Spinal cord (tissue), 10 donors: ENCODE results near the gene MEIOSIN. TPM values are rescaled to one million over a fixed set of nuclear protein-coding genes. Genes with fewer than 3 reads are reported as not detected.
A peak's percentile ranks its signal among the peaks of the same experiment; 100 is the strongest.

Experiments
- DNase-seq, 6 donors: peaks; one replicate each; pipeline versions ENCODE4 v3.0.0 to v3.0.0-alpha.2; 2013 to 2015; ENCODE audit warnings: low spot score in 6 of 6, low read depth in 4 of 6
- H3K27ac ChIP-seq: one replicate; pipeline ENCODE4 v1.5.1; 2013; ENCODE audit warnings: low read depth, low read length, control low read depth
- H3K27me3 ChIP-seq: one replicate; pipeline ENCODE4 v1.6.1; 2013; ENCODE audit warnings: low read length; ENCODE audit not compliant: control insufficient read depth, insufficient read depth
- H3K36me3 ChIP-seq: one replicate; pipeline ENCODE4 v1.6.1; 2013; ENCODE audit warnings: low read length; ENCODE audit not compliant: control insufficient read depth, insufficient read depth
- H3K4me1 ChIP-seq: one replicate; pipeline ENCODE4 v1.6.1; 2013; ENCODE audit warnings: low read length; ENCODE audit not compliant: control insufficient read depth, insufficient read depth
- H3K4me3 ChIP-seq: one replicate; pipeline ENCODE4 v1.5.1; 2013; ENCODE audit warnings: low read depth, low read length, control low read depth
- H3K9me3 ChIP-seq: one replicate; pipeline ENCODE4 v1.6.1; 2013; ENCODE audit warnings: low read length; ENCODE audit not compliant: control insufficient read depth, insufficient read depth
- WGBS: methylation state at CpG from one replicate; pipeline ENCODE4 v1.1.5; 2013; ENCODE audit warnings: missing lambda C conversion rate; ENCODE audit not compliant: insufficient coverage; 5-methylcytosine and 5-hydroxymethylcytosine counted together
- polyA plus RNA-seq, 2 donors: library from polyadenylated mRNA; unstranded; fragments of 120-200 nt; gene quantifications; one replicate each; pipeline ENCODE4 v1.2.1, GENCODE V29; 2013; ENCODE audit not compliant: insufficient read length in 2 of 2
- total RNA-seq, 2 donors: library from RNA; depleted of rRNA in 1 of 2; stranded (reverse); fragments of 120-200 nt in 1 of 2; fragments of >200 nt in 1 of 2; gene quantifications; one replicate each; pipeline versions ENCODE4 v1.2.3 to v1.2.4, GENCODE V29; 2013 to 2014
- donor health status: healthy.

The MEIOSIN gene
- total and polyA plus RNA-seq, 4 donors: not detected

DNA sequence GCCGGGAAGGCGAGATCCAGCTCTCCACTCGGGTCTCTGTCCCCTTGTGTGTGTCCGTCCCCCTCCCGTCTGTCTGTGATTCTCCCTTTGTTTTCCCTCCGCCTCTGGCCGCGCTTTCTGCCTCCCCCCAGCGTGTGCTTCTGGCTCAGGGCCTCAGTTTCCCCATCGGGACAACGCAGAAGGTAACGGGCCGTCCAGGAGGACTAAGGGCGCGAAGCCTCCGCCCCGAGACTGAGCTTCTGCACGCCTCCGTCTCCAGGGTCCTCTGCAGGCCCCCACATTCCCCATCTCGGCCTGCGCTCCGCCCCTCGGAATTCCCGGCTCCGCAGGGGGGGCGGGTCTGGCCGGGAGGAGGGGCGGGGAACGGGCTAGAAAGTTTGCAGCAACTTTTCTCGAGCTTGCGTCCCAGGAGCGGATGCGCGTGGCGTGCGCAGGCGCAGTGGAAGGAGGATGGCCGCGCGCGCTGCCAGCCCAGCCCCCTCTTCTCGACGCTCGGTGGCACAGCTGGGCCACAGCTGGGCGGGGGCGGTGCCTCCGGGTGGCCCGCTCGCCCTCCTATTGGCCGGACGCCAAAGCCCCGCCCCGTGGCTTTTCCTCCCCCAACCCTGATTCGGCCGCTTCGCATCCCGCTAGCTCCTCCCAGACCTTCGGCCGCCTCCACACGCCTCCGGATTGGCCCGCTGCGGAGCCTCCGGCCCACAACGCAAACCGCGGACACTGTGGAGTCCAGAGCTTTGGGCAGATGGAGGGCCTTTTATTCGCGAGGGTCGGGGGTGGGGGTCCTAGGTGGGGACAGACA is 35.9 kb downstream of the MEIOSIN start, which contains the start of gene SIX5:
SIX5 (minus strand) TSS at position 269 of the 799 bp plus-strand sequence. CDS start 408 bp downstream, outside the sequence.
- Histone ChIP-seq H3K4me1 (peaks cover 67% of the 10 kb centered on the region), H3K4me3 (peak within 1 kb of the TSS; percentile 75), H3K9me3 (no peaks in the 10 kb centered on the region), H3K27me3 (peaks cover 27% of the 10 kb centered on the region), H3K27ac (peak within 1 kb of the TSS; percentile 99), H3K36me3 (peaks cover 52% of the 10 kb centered on the region)
- under 1% methylated on average over 69 of the region's 70 CpGs for WGBS
- DNase-seq: peak; percentile 92 to 99 (median 96)

DNA sequence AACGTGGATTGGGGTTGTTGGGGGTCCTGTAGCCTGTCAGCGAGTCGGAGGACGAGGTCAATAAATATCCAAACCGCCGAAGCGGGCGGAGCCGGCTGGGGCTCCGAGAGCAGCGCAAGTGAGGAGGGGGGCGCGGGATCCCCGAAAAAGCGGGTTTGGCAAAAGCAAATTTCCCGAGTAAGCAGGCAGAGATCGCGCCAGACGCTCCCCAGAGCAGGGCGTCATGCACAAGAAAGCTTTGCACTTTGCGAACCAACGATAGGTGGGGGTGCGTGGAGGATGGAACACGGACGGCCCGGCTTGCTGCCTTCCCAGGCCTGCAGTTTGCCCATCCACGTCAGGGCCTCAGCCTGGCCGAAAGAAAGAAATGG is 36.6 kb downstream of the MEIOSIN start:
- peaks cover 56% of the 10 kb centered on the region for H3K36me3 ChIP-seq
- no peaks in the 10 kb centered on the region for H3K9me3 ChIP-seq
- H3K4me3 ChIP-seq: peak overlapping the region; percentile 75
- WGBS: under 1% methylated on average over 28 of the region's 28 CpGs
- peaks cover 27% of the 10 kb centered on the region for H3K27me3 ChIP-seq
- DNase-seq: peak in 2 of 6 donors; percentile 73 to 74
- peaks cover 61% of the 10 kb centered on the region for H3K4me1 ChIP-seq
- H3K27ac ChIP-seq: peak overlapping the region; percentile 99

DNA sequence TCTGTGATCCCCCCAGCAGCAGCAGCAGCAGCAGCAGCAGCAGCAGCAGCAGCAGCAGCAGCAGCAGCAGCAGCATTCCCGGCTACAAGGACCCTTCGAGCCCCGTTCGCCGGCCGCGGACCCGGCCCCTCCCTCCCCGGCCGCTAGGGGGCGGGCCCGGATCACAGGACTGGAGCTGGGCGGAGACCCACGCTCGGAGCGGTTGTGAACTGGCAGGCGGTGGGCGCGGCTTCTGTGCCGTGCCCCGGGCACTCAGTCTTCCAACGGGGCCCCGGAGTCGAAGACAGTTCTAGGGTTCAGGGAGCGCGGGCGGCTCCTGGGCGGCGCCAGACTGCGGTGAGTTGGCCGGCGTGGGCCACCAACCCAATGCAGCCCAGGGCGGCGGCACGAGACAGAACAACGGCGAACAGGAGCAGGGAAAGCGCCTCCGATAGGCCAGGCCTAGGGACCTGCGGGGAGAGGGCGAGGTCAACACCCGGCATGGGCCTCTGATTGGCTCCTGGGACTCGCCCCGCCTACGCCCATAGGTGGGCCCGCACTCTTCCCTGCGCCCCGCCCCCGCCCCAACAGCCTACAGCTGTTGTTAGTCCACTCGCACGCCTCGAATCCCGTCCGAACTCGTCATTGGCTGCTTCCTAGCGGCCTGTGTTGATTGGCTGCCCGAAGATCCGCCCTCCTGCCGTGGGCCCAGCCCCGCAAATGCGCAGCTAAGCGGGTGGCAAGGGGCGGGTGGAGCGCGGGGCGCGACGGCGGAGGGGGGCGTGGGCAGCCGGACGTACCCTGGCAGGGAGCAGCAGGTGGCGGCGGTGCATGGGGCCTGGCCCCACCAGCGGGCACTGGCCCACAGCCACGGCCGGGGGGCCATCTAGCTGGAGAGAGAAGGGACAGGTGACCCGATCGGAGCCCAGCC is 37.2 kb downstream of the MEIOSIN start:
- Histone ChIP-seq H3K9me3 (no peaks in the 10 kb centered on the region), H3K27ac (peak overlapping the region; percentile 99), H3K27me3 (peaks cover 27% of the 10 kb centered on the region), H3K4me1 (peaks cover 54% of the 10 kb centered on the region), H3K36me3 (peaks cover 56% of the 10 kb centered on the region), H3K4me3 (peak overlapping the region; percentile 75)
- 2% methylated on average over 79 of the region's 79 CpGs for WGBS
- peak; percentile 77 to 98 (median 88) for DNase-seq

DNA sequence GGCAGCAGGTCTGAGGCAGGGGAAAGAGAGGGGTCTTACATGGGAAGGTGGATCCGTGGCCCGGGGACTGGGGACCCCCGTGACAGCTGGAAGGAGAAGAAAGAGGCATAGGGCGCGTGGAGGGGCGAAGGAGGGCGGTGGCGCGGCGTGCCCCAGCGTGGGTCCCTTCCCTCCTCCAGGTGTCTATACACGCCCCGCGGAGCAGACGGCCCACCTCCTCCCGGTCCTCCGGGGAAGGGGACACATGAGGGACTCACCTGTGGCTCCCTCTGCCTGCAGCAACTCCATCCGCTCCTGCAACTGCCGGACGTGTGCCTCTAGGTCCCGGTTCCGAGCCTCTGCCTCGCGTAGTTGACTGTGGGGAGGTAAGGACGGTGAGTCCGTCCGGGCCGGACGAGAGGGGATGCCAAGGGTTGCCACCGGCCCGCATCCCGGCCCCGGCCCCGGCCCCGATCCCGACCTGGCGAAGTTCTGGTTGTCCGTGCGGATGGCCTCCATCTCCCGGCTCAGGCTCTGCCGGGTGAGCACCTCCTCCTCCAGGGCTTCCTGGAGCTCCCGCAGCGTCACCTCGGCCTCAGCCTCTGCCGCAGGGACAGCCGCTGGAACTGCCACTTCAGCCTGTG is 38.2 kb downstream of the MEIOSIN start:
- peaks cover 19% of the 10 kb centered on the region for H3K27me3 ChIP-seq
- H3K27ac ChIP-seq: peak overlapping the region; percentile 86
- 83% methylated on average over 41 of the region's 46 CpGs for WGBS
- H3K9me3 ChIP-seq: no peaks in the 10 kb centered on the region
- H3K4me3 ChIP-seq: no peak overlapping the region
- H3K36me3 ChIP-seq: peaks cover 49% of the 10 kb centered on the region
- peaks cover 44% of the 10 kb centered on the region for H3K4me1 ChIP-seq
- DNase-seq: no peak

DNA sequence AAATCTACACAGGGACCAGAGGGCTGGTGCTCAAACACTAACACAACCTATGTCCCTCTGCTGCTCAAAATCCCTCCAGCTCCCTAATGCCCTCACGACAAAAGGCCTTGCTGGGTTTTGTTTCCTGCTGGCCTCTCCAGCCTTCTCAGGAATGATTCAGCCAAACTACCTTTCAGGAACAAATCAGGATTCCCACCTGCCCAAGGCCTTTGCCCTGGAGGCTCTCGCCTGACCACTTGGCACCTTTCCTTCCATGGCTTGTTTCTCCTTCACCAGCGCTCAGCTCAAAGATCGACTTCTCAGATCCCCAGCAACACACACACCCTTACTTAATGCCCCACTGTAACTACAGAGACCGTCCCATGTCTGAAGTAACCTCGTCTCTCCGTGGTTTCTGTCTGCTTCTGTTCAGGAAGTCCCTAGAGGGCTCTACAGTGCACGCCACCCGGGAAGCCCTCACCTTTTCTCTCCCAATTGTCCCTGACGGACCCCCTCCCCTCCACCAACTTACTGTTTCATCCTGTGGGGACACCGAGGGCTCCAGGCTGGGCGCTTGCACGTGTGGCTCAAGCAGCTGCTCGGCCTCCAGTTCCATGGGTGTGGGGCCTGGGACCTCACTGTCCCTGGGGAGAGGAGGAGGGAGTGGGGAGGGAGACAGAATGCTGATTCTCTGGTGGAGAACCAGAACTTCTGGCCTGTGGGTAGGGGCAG is 39.0 kb downstream of the MEIOSIN start:
- Histone ChIP-seq H3K4me3 (no peak overlapping the region), H3K4me1 (peaks cover 36% of the 10 kb centered on the region), H3K27ac (no peak overlapping the region), H3K9me3 (no peaks in the 10 kb centered on the region), H3K36me3 (peaks cover 53% of the 10 kb centered on the region), H3K27me3 (peaks cover 11% of the 10 kb centered on the region)
- DNase-seq: peak in 1 of 6 donors; percentile 2
- WGBS: 81% methylated on average over 14 of the region's 14 CpGs

DNA sequence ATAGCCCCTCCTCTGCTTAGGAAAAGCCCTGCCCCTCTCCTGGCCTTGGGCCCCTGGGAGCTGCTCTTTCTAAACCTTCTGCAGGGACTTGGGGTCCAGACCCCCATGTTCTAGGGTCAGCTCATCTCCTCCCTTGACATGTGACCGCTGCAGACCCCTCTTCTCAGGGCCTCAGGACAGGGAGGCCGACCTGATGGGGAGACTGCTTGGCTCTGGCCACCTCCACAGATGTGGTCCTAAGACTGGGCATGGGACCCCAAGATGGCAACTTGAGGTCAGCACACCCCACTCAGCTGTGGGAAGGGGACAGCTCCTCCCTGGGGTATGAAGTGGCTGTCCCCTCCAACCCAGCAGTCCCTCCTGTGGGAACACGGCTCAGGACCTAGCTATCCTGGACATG is 39.7 kb downstream of the MEIOSIN start:
- H3K4me3 ChIP-seq: no peak overlapping the region
- H3K27me3 ChIP-seq: peaks cover 4% of the 10 kb centered on the region
- no peak for DNase-seq
- WGBS: 78% methylated on average over 1 of the region's 3 CpGs
- peaks cover 59% of the 10 kb centered on the region for H3K36me3 ChIP-seq
- peaks cover 30% of the 10 kb centered on the region for H3K4me1 ChIP-seq
- H3K27ac ChIP-seq: no peak overlapping the region
- H3K9me3 ChIP-seq: no peaks in the 10 kb centered on the region

DNA sequence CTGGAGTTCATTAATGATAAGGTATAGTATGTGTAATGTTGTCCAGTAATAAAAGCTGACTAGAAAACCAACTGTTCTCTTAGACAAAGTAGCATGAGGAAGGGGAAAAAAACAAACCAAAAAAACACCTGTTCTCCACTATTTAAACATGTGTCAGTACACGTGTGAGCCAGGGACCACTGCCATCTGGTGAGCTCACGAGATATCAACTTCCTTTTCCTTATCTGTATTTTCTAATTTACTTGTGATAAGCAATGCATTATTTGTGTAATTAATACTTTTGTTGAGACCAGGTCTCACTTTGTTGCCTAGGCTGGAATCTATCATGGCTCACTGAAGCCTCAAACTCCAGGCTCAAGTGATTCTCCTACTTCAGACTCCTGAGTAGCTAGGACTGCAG is 40.1 kb downstream of the MEIOSIN start:
- peaks cover 2% of the 10 kb centered on the region for H3K27me3 ChIP-seq
- peaks cover 64% of the 10 kb centered on the region for H3K36me3 ChIP-seq
- no peak for DNase-seq
- no peak overlapping the region for H3K4me3 ChIP-seq
- no peaks in the 10 kb centered on the region for H3K9me3 ChIP-seq
- H3K4me1 ChIP-seq: peaks cover 28% of the 10 kb centered on the region
- WGBS: no CpG with 5 or more reads among the region's 2 CpGs
- H3K27ac ChIP-seq: no peak overlapping the region

DNA sequence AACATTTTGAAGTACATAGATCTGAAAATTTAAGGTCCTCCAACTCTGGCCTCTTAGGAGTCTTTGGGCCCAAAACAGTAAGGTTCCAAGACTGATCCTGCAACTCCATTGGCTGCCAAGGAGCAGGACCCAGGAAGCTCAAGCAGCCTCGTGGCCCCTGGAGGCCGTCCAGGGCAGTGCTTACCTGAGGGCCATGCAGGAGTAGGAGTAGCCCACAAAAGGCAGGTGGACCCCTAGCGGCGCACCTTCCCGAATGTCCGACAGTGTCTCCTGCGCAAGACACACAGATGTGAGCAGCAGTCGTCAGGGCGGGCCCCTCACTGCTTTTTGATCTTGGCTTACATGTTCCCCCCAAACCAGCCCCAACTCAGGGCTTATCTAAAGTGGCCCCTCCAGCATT is 41.5 kb downstream of the MEIOSIN start:
- no peak for DNase-seq
- H3K4me1 ChIP-seq: peaks cover 29% of the 10 kb centered on the region
- no peaks in the 10 kb centered on the region for H3K27me3 ChIP-seq
- peaks cover 76% of the 10 kb centered on the region for H3K36me3 ChIP-seq
- WGBS: 83% methylated on average over 8 of the region's 9 CpGs
- H3K4me3 ChIP-seq: no peak overlapping the region
- H3K9me3 ChIP-seq: no peaks in the 10 kb centered on the region
- no peak overlapping the region for H3K27ac ChIP-seq
